ENCODE results near the gene COPS7A. TPM values are rescaled to one million over a fixed set of nuclear protein-coding genes. Genes with fewer than 3 reads are reported as not detected.

Gene COPS7A
- total RNA-seq, 1 donor from 2014 or later, result 35.8 TPM

Other genes starting within 250 kb of the COPS7A start
- 70.5 and 106 TPM in 2 replicates for gene MRPL51, start 230.8 kb upstream of the COPS7A start, total RNA-seq
- 22.3 and 52.6 TPM in 2 replicates for gene NCAPD2, start 229.9 kb upstream of the COPS7A start, total RNA-seq
- 4,334 and 4,542 TPM in 2 replicates for gene GAPDH, start 189.5 kb upstream of the COPS7A start, total RNA-seq
- gene IFFO1, start 168.0 kb upstream of the COPS7A start, total RNA-seq, result 8.3 and 15.4 TPM in 2 replicates
- 10.4 and 13.4 TPM in 2 replicates for gene NOP2, start 155.8 kb upstream of the COPS7A start, total RNA-seq
- gene CHD4, start 116.7 kb upstream of the COPS7A start, total RNA-seq, result 181 and 200 TPM in 2 replicates
- gene LPAR5, start 88.1 kb upstream of the COPS7A start, total RNA-seq, result under 0.01 TPM in 1 of 2 replicates, not detected in the other
- gene ACRBP, start 76.6 kb upstream of the COPS7A start, total RNA-seq, result 0.39 and 0.51 TPM in 2 replicates
- 31.1 and 41.1 TPM in 2 replicates for gene ING4, start 60.9 kb upstream of the COPS7A start, total RNA-seq
- gene ZNF384, start 34.7 kb upstream of the COPS7A start, total RNA-seq, result 6.4 and 11.6 TPM in 2 replicates
- gene PIANP, start 23.2 kb upstream of the COPS7A start, total RNA-seq, result not detected in 2 replicates
- gene MLF2, start 29.1 kb downstream of the COPS7A start, total RNA-seq, result 76.4 and 115 TPM in 2 replicates
- 43.3 and 50.8 TPM in 2 replicates for gene PTMS, start 42.3 kb downstream of the COPS7A start, total RNA-seq
- gene LAG3, start 48.5 kb downstream of the COPS7A start, total RNA-seq, result under 0.01 and 0.13 TPM in 2 replicates
- not detected in 2 replicates for gene CD4, start 65.5 kb downstream of the COPS7A start, total RNA-seq
- 0.51 and 0.76 TPM in 2 replicates for gene GPR162, start 97.8 kb downstream of the COPS7A start, total RNA-seq
- 18.2 and 22.6 TPM in 2 replicates for gene P3H3, start 104.4 kb downstream of the COPS7A start, total RNA-seq
- gene GNB3, start 116.9 kb downstream of the COPS7A start, total RNA-seq, result 0.13 and 0.25 TPM in 2 replicates
- 5.7 and 11.8 TPM in 2 replicates for gene CDCA3, start 127.2 kb downstream of the COPS7A start, total RNA-seq
- 82.5 and 83.7 TPM in 2 replicates for gene USP5, start 128.1 kb downstream of the COPS7A start, total RNA-seq
- 778 and 977 TPM in 2 replicates for gene TPI1, start 143.5 kb downstream of the COPS7A start, total RNA-seq
- gene SPSB2, start 149.3 kb downstream of the COPS7A start, total RNA-seq, result 2.9 and 3.3 TPM in 2 replicates
- gene LRRC23, start 180.8 kb downstream of the COPS7A start, total RNA-seq, result 2.0 and 2.1 TPM in 2 replicates
- 1.0 and 1.4 TPM in 2 replicates for gene ENO2, start 190.5 kb downstream of the COPS7A start, total RNA-seq
- 5.1 and 12.1 TPM in 2 replicates for gene ATN1, start 203.9 kb downstream of the COPS7A start, total RNA-seq
- gene RNU7-1, start 219.8 kb downstream of the COPS7A start, total RNA-seq, result not detected in 2 replicates
- gene C12orf57, start 220.0 kb downstream of the COPS7A start, total RNA-seq, result 88.7 and 206 TPM in 2 replicates
- gene PTPN6, start 227.3 kb downstream of the COPS7A start, total RNA-seq, result 2.4 and 2.6 TPM in 2 replicates
- gene PHB2, start 246.6 kb downstream of the COPS7A start, total RNA-seq, result 158 and 184 TPM in 2 replicates
- gene EMG1, start 246.9 kb downstream of the COPS7A start, total RNA-seq, result 30.2 and 30.8 TPM in 2 replicates